IPS DF 19.7 (cell line): Measurements from ENCODE around the gene NCR3LG1.

Experiments
- DNase-seq: peaks from one replicate; pipeline ENCODE4 v3.0.0-alpha.2; 2013; ENCODE audit warnings: low read depth, low spot score

NCR3LG1 gene, protein sequence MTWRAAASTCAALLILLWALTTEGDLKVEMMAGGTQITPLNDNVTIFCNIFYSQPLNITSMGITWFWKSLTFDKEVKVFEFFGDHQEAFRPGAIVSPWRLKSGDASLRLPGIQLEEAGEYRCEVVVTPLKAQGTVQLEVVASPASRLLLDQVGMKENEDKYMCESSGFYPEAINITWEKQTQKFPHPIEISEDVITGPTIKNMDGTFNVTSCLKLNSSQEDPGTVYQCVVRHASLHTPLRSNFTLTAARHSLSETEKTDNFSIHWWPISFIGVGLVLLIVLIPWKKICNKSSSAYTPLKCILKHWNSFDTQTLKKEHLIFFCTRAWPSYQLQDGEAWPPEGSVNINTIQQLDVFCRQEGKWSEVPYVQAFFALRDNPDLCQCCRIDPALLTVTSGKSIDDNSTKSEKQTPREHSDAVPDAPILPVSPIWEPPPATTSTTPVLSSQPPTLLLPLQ

DNA sequence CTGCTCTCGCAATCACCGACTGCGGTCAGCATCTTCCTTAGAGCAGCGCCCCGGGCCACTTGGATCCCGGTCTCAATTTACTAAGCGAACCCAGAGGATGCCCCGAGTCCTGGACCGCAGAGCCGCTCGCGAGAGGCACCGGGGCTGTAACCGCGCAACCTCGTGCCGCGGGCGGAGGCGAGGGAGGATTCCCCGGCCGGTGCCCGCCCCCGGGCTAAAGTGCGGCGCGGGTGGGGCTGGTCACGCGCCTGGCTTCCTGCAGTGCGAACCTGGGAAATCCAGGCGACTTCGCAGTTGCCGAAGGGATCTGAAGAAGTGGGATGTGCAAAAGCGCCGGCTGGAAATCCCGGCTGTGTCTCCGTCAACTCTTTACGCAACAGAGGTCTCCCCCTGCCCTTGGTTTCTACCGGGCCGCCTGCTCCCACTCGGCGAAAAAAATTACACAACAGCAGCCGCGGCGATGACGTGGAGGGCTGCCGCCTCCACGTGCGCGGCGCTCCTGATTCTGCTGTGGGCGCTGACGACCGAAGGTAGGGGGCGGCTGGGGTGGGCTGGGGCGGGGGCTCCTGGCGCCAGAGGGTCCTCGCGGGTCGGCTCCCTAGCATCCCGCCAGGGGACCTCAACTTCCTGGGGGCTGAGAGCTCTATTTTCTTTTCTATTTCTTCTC is at the start of gene NCR3LG1:
Gene NCR3LG1, plus strand, starts transcription at position 291 of the 667 bp plus-strand sequence. Its CDS starts 170 bp downstream, at position 461.
- no peak for DNase-seq

DNA sequence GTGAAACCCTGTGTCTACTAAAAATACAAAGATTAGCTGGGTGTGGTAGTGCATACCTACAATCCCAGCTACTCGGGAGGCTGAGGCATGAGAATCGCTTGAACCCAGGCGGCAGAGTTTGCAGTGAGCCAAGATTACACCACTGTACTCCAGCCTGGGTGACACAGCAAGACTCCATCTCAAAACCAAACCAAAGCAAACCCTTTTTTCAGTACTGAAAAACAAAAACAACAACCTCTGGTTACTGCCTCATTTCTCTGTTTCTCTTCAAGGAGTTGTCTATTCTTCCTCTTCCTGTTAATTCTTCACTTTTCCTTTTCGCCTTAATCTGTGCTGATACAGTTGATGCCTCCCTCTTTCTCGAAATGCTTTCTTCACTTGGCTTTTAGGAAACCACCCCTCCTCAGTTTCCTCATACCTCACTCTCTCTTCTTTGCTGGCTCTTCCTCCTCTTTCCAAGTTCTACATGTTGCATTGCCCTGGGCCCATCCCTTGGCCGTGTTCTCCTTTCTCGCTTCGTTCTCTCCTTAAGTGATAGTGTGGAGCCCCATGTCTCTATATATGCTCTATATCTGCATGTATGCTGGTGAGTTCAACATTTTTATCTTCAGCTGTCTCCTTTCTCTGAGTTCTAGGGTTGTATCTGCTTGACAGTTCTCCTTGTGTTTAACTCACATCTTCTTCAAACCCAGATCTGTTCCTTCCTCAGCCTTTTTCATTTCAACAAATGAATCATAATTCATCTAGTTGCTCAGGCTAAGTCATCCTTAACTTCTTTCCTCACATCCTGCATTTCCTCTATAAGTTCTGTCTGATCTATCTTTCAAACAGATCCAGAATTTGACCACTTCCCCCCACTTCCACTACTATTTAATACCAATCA is 38.0 kb upstream of the NCR3LG1 start:
- DNase-seq, result no peak

GRCh38 chr11:17314232-17314547 is 37.4 kb upstream of the NCR3LG1 start:
- DNase-seq, result no peak

- no peak for DNase-seq
These were observed 36.6 kb upstream of the NCR3LG1 start for GRCh38 chr11:17314904-17315426.

DNA sequence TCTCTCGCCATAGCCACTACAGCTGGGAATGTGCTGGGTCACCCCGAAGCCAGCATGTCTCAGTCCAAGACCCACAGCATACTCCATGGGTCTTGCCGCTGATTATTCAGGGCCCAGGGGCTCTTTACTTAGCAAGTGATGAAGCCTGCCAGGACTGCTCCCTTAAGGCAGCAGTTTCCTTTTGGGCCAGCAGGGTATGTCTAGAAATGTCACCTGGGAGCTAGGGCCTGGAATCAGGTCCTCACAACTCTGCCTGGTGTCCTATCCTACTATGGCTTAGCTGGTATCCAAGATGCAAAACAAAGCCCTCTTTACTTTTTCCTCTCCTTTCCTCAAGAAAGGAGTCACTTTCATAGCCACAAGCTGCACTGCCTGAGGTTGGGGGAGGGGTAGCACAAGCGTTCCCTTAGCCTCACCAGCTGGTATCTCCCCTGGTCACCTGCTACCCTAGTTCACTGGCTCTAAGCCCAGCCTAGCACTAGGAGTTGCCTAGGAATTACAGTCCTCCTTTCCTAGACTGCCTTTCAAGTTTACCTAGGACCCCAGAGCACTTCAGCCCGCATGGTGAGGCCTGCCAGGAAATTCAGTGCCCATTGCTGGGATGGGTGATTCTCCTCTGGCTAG is 22.6 kb upstream of the NCR3LG1 start:
- no peak for DNase-seq

DNA sequence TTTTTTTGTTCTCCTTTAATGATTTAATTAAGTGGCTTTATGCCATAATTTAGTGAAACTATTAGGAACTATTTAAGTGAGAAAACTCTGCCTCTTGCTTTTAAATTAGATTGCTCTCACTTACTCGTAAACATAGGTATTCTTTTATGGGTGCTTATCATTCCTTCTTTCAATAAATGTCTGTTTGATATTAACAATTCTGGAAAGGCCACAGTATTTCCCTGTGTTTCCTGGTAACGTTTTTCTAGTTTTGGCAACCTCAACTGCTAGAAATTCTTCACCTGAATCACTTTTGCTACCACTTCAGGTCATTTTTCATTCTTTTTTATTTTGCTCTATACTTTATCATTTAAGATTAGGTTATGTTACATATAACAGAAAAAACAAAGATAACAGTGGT is 19.9 kb upstream of the NCR3LG1 start:
- no peak for DNase-seq

DNA sequence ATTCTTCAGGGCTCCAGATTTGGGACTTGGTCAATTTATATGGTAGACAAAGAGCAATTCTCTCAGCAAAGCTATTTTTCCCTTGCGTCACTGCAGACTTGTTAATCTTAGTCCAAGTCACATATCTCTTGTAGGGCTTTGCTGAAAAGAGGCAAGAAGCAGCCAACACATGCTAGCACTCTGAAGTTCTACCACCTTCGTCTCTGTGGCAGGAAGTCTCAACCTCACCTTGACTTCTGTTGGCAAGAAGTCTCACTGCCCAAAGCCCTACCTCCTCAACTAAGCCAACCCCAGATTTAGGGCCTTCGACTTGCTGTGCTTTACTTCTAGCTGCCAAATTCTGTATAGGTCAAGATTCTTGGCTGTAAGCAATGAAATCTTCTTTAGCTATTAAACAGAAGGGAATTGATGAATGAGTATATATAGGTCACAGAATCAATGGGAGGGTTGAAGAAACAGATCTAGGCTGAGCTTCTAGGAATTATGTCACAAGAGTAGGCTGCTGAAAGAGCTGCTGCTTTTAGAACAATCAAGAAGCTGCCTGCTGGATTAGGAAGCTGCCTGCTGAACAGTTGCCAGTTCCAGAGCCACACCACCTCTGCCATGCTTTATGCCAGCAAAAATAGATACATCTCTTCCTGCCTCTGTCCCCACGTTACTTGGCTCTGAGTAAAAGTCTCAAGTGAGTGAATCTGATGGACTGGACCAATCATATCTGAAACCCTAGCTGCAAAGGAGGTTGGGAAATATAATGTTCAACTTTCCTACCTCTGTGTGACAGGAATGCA is 17.6 kb upstream of the NCR3LG1 start:
- no peak for DNase-seq

GRCh38 chr11:17343257-17343656 is 8.3 kb upstream of the NCR3LG1 start:
- DNase-seq, result no peak

DNA sequence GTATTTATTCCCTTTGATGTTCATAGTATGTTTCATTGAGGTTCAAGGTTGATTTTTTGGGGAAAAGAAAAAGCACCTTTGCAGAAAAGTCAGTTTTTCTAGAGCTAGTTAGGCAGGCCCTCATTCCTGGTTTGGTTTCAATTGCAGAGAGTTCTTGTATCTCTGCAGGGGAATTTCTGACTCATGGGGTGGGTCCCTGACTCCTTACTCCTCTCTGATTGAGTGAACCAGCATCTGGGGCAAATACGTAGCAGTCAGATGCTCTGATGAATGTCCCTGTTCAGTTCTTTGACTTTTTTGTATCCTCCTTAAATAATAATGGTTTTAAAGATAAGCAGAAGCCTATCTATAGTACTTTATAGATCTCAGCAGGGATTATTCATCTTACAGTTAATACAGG is 7.7 kb upstream of the NCR3LG1 start:
- no peak for DNase-seq

DNA sequence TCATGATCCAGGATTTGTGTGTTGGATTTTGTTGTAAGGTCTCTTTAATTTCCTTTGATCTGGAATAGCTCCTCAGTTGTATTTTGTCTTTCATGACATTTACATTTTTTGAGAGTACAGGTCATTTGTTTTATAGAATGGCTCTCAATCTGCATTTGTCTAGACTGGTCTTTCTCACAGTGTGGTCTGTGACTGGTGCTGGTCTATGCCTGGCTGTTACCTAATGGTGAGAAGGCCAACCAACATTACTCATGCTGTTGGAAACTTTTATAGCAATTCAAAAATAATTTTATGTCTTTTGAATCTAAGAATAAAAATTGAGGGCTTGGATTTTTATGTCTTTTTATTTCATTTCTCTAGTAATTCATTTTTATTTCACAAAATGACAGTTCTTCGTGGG is 3.9 kb upstream of the NCR3LG1 start:
- no peak for DNase-seq

GRCh38 chr11:17350455-17351171 is 987 bp upstream of the NCR3LG1 start:
- no peak for DNase-seq

GRCh38 chr11:17351172-17351509 is 459 bp upstream of the NCR3LG1 start:
- no peak for DNase-seq

DNA sequence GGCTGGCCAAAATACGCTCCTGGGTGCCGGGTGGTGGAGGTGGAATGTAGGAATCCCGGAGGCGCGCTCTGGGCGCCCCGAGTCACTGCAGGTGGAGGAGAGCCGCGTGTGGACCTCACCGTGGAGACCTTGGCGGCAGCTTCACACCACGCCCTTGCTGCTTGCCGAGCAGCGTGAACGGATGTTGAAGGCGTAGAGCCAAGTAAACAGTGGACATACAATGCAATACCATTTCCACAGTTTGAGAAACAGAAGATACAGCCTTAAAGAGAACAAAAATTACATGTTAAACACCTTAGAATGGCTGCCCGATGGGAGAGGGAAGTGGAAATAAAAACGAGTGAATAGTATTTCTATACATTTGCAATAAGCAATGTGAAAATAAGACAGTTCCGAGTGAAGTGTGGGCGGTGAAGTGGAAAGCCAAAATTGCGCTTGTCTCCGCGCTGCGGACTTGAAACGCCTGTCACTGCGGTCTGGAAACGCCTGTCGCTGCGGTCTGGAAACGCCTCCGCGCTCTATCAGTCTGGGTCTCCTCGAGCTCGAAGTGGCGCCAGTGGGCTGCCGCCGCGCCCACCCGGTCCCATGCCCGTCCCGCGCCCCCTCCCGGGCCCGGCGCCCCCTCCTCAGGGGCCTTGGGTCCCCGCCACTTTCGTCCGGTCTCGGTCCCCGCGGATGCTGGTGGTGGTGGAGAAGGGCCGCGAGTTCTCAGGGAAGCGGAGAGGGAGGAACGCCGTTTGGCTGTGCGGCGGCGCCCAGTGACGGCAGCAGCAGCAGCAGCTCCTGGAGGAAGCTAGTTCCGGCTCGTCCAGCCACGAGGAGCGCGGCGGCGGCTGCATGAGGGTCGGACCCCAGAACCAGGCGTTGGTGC is 1.6 kb downstream of the NCR3LG1 start:
- no peak for DNase-seq

DNA sequence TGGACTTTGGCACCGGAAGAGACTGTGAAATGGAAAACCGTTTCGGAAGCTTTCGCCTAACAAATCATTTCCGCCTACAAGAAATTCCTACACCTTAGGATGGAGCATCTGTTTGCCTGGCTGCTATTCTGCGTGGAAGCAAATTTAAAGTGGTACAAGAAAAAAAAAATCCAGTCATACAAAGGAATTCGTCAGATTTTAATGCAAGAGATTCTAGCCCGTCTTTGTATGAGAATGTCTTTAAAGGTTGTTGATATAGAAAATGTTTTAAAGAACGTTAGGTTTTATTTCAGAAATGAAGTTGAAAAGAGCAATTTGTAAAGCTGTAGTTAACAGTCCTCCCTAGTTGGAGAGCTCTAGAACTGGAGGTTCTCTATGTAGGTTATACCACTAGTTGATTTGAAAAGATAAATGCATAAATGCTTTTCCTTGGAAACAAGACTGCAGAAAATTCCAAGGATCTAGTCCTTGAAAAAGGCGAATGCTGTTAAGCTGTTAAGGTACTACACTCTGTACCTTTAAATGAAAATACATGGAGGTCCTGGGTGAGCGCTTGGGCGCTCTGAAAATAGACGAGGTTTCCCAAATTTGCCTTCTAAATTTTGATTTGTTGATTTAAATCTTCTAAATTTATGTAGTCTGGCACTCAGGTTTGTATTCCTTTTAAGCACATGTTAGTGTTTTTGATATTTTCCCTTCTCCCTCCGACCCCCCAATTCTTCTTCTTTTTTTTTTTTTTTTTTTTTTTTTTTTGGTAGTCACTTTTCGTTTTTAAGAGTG is 2.4 kb downstream of the NCR3LG1 start:
- DNase-seq, result no peak

- DNase-seq, result no peak
These were observed 3.0 kb downstream of the NCR3LG1 start for GRCh38 chr11:17354601-17354991.

DNA sequence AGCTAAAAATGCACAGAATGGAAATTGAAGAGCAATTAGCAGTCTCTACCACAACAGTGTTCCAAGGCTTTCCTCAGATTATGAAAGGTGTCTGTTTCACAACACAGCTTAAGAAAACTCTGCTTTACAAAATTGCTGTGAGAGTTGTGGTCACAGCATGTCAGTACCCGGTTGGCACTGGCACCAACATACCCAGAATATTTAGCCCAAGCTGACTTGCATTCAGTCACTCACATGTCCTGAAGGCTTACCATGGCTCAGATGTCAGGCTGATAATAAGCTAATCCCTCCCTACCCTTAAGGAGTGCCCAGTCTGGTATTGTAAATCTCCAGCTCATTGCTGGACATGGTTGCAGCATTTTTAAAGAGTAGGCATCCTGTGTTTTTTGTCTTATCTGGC is 14.9 kb downstream of the NCR3LG1 start:
- DNase-seq, result no peak

- no peak for DNase-seq
These were observed 17.0 kb downstream of the NCR3LG1 start for GRCh38 chr11:17368551-17368950.

DNA sequence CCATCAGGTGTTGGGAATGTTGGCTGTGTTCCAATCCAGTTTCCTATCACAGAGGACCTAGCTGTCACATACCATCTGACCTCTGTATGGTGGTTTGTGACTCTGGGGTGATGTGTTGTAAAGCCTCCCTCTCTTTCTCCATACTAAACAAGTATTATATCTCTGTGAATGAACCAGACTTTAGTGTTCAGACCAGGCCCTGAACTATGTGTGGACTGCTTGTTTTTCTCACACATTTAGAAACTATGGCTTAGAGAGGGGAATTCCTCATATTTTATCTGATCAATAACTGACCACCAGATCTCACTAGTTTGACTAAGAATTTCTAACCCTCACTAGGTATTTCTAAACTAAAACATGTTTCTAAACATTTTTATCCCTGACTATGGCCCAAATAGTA is 17.5 kb downstream of the NCR3LG1 start:
- DNase-seq, result no peak
